Fibroblast of skin of left biceps (primary cell): ENCODE results near the gene CGNL1.

ENCODE experiments used
- DNase-seq, 2 experiments: peaks; one replicate each; pipeline ENCODE4 v3.0.0-alpha.2; 2013; ENCODE audit warnings: low read depth in 2 of 2

The CGNL1 gene

GRCh38 chr15:57352535-57353316 is 23.6 kb upstream of the CGNL1 start:
- no peak for DNase-seq

GRCh38 chr15:57353317-57353804 is 22.9 kb upstream of the CGNL1 start:
- no peak for DNase-seq

GRCh38 chr15:57354436-57355123 is 21.7 kb upstream of the CGNL1 start:
- DNase-seq = no peak

GRCh38 chr15:57355259-57355658 is 21.0 kb upstream of the CGNL1 start:
- DNase-seq = no peak

- no peak for DNase-seq
These were observed 20.1 kb upstream of the CGNL1 start for GRCh38 chr15:57356178-57356577.

- peak in 1 of 2 experiments; percentile 19 for DNase-seq
These were observed 19.7 kb upstream of the CGNL1 start for GRCh38 chr15:57356636-57357035.

- no peak for DNase-seq
These were observed 18.5 kb upstream of the CGNL1 start for GRCh38 chr15:57357799-57358198.

GRCh38 chr15:57358571-57358970 is 17.7 kb upstream of the CGNL1 start:
- no peak for DNase-seq

GRCh38 chr15:57363661-57364060 is 12.6 kb upstream of the CGNL1 start:
- no peak for DNase-seq

- DNase-seq = no peak
These were observed 11.9 kb upstream of the CGNL1 start for GRCh38 chr15:57364282-57365007.

- no peak for DNase-seq
These were observed 8.7 kb upstream of the CGNL1 start for GRCh38 chr15:57367556-57367955.

GRCh38 chr15:57370929-57371328 is 5.4 kb upstream of the CGNL1 start:
- DNase-seq = no peak

GRCh38 chr15:57373251-57373881 is 2.9 kb upstream of the CGNL1 start:
- no peak for DNase-seq

GRCh38 chr15:57373882-57374276 is 2.4 kb upstream of the CGNL1 start:
- no peak for DNase-seq

GRCh38 chr15:57376696-57377477 is 582 bp downstream of the CGNL1 start:
- no peak for DNase-seq

- DNase-seq = no peak
These were observed 1.2 kb downstream of the CGNL1 start for GRCh38 chr15:57377478-57377847.

GRCh38 chr15:57379487-57379886 is 3.2 kb downstream of the CGNL1 start:
- DNase-seq = no peak

- DNase-seq = no peak
These were observed 4.5 kb downstream of the CGNL1 start for GRCh38 chr15:57380854-57381253.

GRCh38 chr15:57382215-57382614 is 5.9 kb downstream of the CGNL1 start:
- DNase-seq = no peak

- DNase-seq = no peak
These were observed 6.7 kb downstream of the CGNL1 start for GRCh38 chr15:57382969-57383368.

GRCh38 chr15:57384024-57384423 is 7.7 kb downstream of the CGNL1 start:
- DNase-seq = no peak
